ENCODE results near the gene SHLD1. TPM values are rescaled to one million over a fixed set of nuclear protein-coding genes. Genes with fewer than 3 reads are reported as not detected.

SHLD1 gene
- total RNA-seq, 2 donors from 2014 or later = 4.0 to 6.6 TPM

- no peaks in the 10 kb centered on the region for H3K27me3 ChIP-seq (ENCODE audit: control insufficient read depth, insufficient read depth, low read length, poor library complexity, severe bottlenecking)
- H3K9me3 ChIP-seq (ENCODE audit: control insufficient read depth, low read length) = no peaks in the 10 kb centered on the region
- Mint-ChIP-seq H3K27me3 (ENCODE audit: insufficient read depth) (no peaks in the 10 kb centered on the region), H3K4me3 (no peak overlapping the region), H3K9me3 (no peaks in the 10 kb centered on the region), H3K27ac (no peak overlapping the region), H3K36me3 (ENCODE audit: low read depth) (no peaks in the 10 kb centered on the region), H3K4me1 (no peaks in the 10 kb centered on the region)
- H3K27ac ChIP-seq (ENCODE audit: low read depth, low read length) = no peak overlapping the region
- no peaks in the 10 kb centered on the region for H3K4me1 ChIP-seq (ENCODE audit: control insufficient read depth, insufficient read depth, low read length)
- WGBS, 2 experiments (ENCODE audit: insufficient coverage in 1 of 2, insufficient read length in 1 of 2) = 98 to 100% methylated on average over 4 to 5 of the region's 6 CpGs
- H3K4me3 ChIP-seq (ENCODE audit: low read length) = no peak overlapping the region
- no peak for TF ChIP-seq CTCF (conservative IDR thresholded peaks at IDR 0.05)
- H3K36me3 ChIP-seq (ENCODE audit: control insufficient read depth, insufficient read depth, low read length) = no peaks in the 10 kb centered on the region
- DNase-seq = no peak
- no peak overlapping the region for H3K9ac ChIP-seq (ENCODE audit: extremely low read depth, low read length, poor library complexity, severe bottlenecking)
Measured at GRCh38 chr20:5833309-5833941, 83.2 kb downstream of the SHLD1 start.

GRCh38 chr20:5834436-5835005 is 84.3 kb downstream of the SHLD1 start:
- no peaks in the 10 kb centered on the region for H3K27me3 ChIP-seq (ENCODE audit: control insufficient read depth, insufficient read depth, low read length, poor library complexity, severe bottlenecking)
- no peak overlapping the region for H3K4me3 Mint-ChIP-seq
- no peaks in the 10 kb centered on the region for H3K36me3 Mint-ChIP-seq (ENCODE audit: low read depth)
- H3K9me3 ChIP-seq (ENCODE audit: control insufficient read depth, low read length) = no peaks in the 10 kb centered on the region
- no peaks in the 10 kb centered on the region for H3K36me3 ChIP-seq (ENCODE audit: control insufficient read depth, insufficient read depth, low read length)
- no peaks in the 10 kb centered on the region for H3K4me1 Mint-ChIP-seq
- no peak overlapping the region for H3K4me3 ChIP-seq (ENCODE audit: low read length)
- DNase-seq = no peak
- H3K4me1 ChIP-seq (ENCODE audit: control insufficient read depth, insufficient read depth, low read length) = no peaks in the 10 kb centered on the region
- no peaks in the 10 kb centered on the region for H3K27me3 Mint-ChIP-seq (ENCODE audit: insufficient read depth)
- no peak overlapping the region for H3K27ac ChIP-seq (ENCODE audit: low read depth, low read length)
- no peak overlapping the region for H3K9ac ChIP-seq (ENCODE audit: extremely low read depth, low read length, poor library complexity, severe bottlenecking)
- no peaks in the 10 kb centered on the region for H3K9me3 Mint-ChIP-seq
- TF ChIP-seq CTCF (conservative IDR thresholded peaks at IDR 0.05) = no peak
- H3K27ac Mint-ChIP-seq = no peak overlapping the region

GRCh38 chr20:5835321-5835821 is 85.2 kb downstream of the SHLD1 start:
- Histone ChIP-seq H3K4me3 (ENCODE audit: low read length) (no peak overlapping the region), H3K9me3 (ENCODE audit: control insufficient read depth, low read length) (no peaks in the 10 kb centered on the region), H3K4me1 (ENCODE audit: control insufficient read depth, insufficient read depth, low read length) (no peaks in the 10 kb centered on the region), H3K36me3 (ENCODE audit: control insufficient read depth, insufficient read depth, low read length) (no peaks in the 10 kb centered on the region), H3K9ac (ENCODE audit: extremely low read depth, low read length, poor library complexity, severe bottlenecking) (no peak overlapping the region), H3K27me3 (ENCODE audit: control insufficient read depth, insufficient read depth, low read length, poor library complexity, severe bottlenecking) (no peaks in the 10 kb centered on the region), H3K27ac (ENCODE audit: low read depth, low read length) (no peak overlapping the region)
- Mint-ChIP-seq H3K9me3 (no peaks in the 10 kb centered on the region), H3K36me3 (ENCODE audit: low read depth) (no peaks in the 10 kb centered on the region), H3K4me3 (no peak overlapping the region), H3K27ac (no peak overlapping the region), H3K4me1 (no peaks in the 10 kb centered on the region), H3K27me3 (ENCODE audit: insufficient read depth) (no peaks in the 10 kb centered on the region)
- 81% methylated on average over 2 of the region's 2 CpGs; no CpG with 5 or more reads in 1 of the 2 experiments for WGBS, 2 experiments (ENCODE audit: insufficient coverage in 1 of 2, insufficient read length in 1 of 2)
- no peak for TF ChIP-seq CTCF (conservative IDR thresholded peaks at IDR 0.05)
- DNase-seq = no peak

All from endodermal cell (in vitro differentiated cells).